CD4-positive, alpha-beta T cell (primary cell): ENCODE measurements around the gene METTL4. TPM values are rescaled to one million over a fixed set of nuclear protein-coding genes. Genes with fewer than 3 reads are reported as not detected.
A peak's percentile ranks its signal among the peaks of the same experiment; 100 is the strongest.

Experiments used
- ATAC-seq: fragments of 200-7000 bp; cut with Tn5 transposase; one replicate; pipeline ENCODE4 v1.10.0; 2022; ENCODE audit warnings: mild to moderate bottlenecking; ENCODE audit not compliant: poor library complexity
- CTCF ChIA-PET: fragments of 350-600 bp; sonication (Branson Sonifier 250); formaldehyde crosslinking; loops from one replicate; lab custom pipeline; 2021; ENCODE audit warnings: antibody characterized with exemption, inconsistent platforms; lab: Charles Lee
- POLR2A ChIA-PET: fragments of 350-600 bp; sonication (Branson Sonifier 250); formaldehyde crosslinking; loops from one replicate; lab custom pipeline; 2021; ENCODE audit warnings: antibody characterized with exemption, inconsistent platforms; lab: Charles Lee
- DNase-seq, 14 experiments: peaks; one replicate each; pipeline ENCODE4 v3.0.0-alpha.2; 2013 to 2020; ENCODE audit warnings: mixed read lengths in 2 of 14
- H3K27ac ChIP-seq, 2 donors: one replicate each; pipeline versions ENCODE4 v1.5.1 to v1.7.0; 2013; ENCODE audit warnings: low read length in 2 of 2, low read depth in 1 of 2, mild to moderate bottlenecking in 1 of 2
- H3K27me3 ChIP-seq, 2 experiments: 1 replicate in 1 of 2; 2 replicates in 1 of 2; pipeline versions ENCODE4 v1.6.1 to v1.7.0; 2013; ENCODE audit warnings: low read length in 2 of 2, control low read depth in 1 of 2, mild to moderate bottlenecking in 1 of 2, moderate library complexity in 1 of 2; ENCODE audit not compliant: insufficient read depth in 2 of 2, control insufficient read depth in 1 of 2
- H3K36me3 ChIP-seq: one replicate; pipeline ENCODE4 v1.6.1; 2013; ENCODE audit warnings: low read length, control low read depth; ENCODE audit not compliant: insufficient read depth
- H3K4me1 ChIP-seq: one replicate; pipeline ENCODE4 v1.6.1; 2013; ENCODE audit warnings: low read length, control low read depth; ENCODE audit not compliant: insufficient read depth
- H3K4me3 ChIP-seq: one replicate; pipeline ENCODE4 v1.5.1; 2013; ENCODE audit warnings: mild to moderate bottlenecking, low read length, moderate library complexity
- H3K9me3 ChIP-seq, 2 experiments: 1 replicate in 1 of 2; 2 replicates in 1 of 2; pipeline versions ENCODE4 v1.6.1 to v1.7.0; 2013; ENCODE audit warnings: low read length in 2 of 2, mild to moderate bottlenecking in 2 of 2, control low read depth in 1 of 2, moderate library complexity in 1 of 2; ENCODE audit not compliant: control insufficient read depth in 1 of 2, insufficient read depth in 1 of 2
- H3K27ac Mint-ChIP-seq: one replicate; pipeline ENCODE4 v1.8.0; 2020; ENCODE audit warnings: mixed read lengths
- H3K27me3 Mint-ChIP-seq: one replicate; pipeline ENCODE4 v1.8.0; 2021; ENCODE audit warnings: mixed read lengths
- H3K36me3 Mint-ChIP-seq: one replicate; pipeline ENCODE4 v1.8.0; 2021; ENCODE audit warnings: low read depth, mixed read lengths
- H3K4me1 Mint-ChIP-seq: one replicate; pipeline ENCODE4 v1.8.0; 2021; ENCODE audit warnings: low read depth, mixed read lengths
- H3K4me3 Mint-ChIP-seq: one replicate; pipeline ENCODE4 v1.8.0; 2020; ENCODE audit warnings: mild to moderate bottlenecking, mixed read lengths
- H3K9me3 Mint-ChIP-seq: one replicate; pipeline ENCODE4 v1.8.0; 2020; ENCODE audit warnings: mixed read lengths
- CTCF ChIP-seq: fragments of 200-600 bp; IDR thresholded peaks from one replicate; pipeline ENCODE4 v1.8.0; 2022; ENCODE audit warnings: antibody characterized with exemption, mild to moderate bottlenecking
- intact Hi-C, 2 experiments: fragments of 100-400 bp; cut with DNase I in 1 of 2; cut with micrococcal nuclease in 1 of 2; formaldehyde crosslinking; loops; one replicate each; pipeline versions ENCODE4 v1.15.1 to v1.9.0; 2023 to 2025; cut with DNase I, micrococcal nuclease
- total RNA-seq, 174 experiments: library from RNA in 2 of 174; stranded (reverse) in 2 of 174; gene quantifications; one replicate each; pipeline ENCODE4 v1.2.3 and lab custom pipeline; 2021 to 2026

The METTL4 gene
- total RNA-seq, 2 experiments from 2014 or later: 6.5 to 10.4 TPM

GRCh38 chr18:2518473-2518872, 52.8 kb downstream of the METTL4 start:
- ATAC-seq (no peak), DNase-seq (no peak)
- Mint-ChIP-seq H3K4me1 (peaks cover 24% of the 10 kb centered on the region), H3K27ac (no peak overlapping the region), H3K4me3 (no peak overlapping the region), H3K36me3 (no peaks in the 10 kb centered on the region), H3K9me3 (peaks cover 2% of the 10 kb centered on the region), H3K27me3 (no peaks in the 10 kb centered on the region)
- peaks cover 10% of the 10 kb centered on the region for H3K4me1 ChIP-seq
- no peaks in the 10 kb centered on the region for H3K36me3 ChIP-seq
- intact Hi-C loops: no loop called here
- no peak overlapping the region for H3K27ac ChIP-seq
- no peaks in the 10 kb centered on the region for H3K9me3 ChIP-seq
- ChIA-PET POLR2A (no interaction called here), CTCF (no interaction called here)
- no peaks in the 10 kb centered on the region for H3K27me3 ChIP-seq
- no peak overlapping the region for H3K4me3 ChIP-seq
- no peak for TF ChIP-seq CTCF

DNA sequence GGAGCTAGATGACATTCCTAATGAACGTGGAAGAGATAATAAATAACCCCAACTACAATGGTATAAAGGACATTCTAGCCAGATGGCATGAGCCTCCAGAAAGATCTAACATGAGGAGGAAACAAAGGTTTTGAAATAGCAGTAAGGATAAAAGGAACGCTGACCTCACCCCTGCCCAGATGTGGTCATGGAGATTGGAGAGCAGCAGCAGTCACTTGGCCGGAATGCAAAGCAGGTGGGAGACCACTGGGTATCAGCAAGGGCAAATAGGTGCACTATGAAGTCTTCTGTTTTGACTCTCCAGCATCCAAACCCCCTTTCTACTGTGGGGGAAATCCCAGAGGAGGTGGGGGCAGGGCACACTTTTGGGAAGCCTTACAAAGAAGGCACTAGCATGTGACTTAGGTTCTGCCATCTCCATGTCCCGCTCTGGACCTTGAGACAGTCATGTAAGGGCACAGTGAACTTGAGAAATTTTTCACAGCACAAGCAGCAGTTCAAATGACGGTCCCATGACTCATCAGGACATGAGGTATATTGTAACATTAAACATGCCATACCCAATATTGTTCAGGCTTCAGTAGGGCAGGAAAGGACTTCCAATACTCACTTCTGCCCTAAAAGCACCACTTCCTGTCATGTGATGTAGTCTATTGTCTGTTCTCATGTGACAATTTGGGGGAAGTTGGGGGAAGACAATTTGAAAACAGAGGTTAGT, 55.2 kb downstream of the METTL4 start:
- no peak for TF ChIP-seq CTCF
- Histone ChIP-seq H3K9me3 (no peaks in the 10 kb centered on the region), H3K4me3 (no peak overlapping the region), H3K27me3 (no peaks in the 10 kb centered on the region), H3K27ac (no peak overlapping the region), H3K36me3 (no peaks in the 10 kb centered on the region), H3K4me1 (peaks cover 10% of the 10 kb centered on the region)
- POLR2A ChIA-PET: no interaction called here
- ATAC-seq (peak; percentile 80), DNase-seq (peak in 4 of 14 experiments; percentile 22 to 52 (median 44))
- Mint-ChIP-seq H3K36me3 (no peaks in the 10 kb centered on the region), H3K9me3 (peaks cover 2% of the 10 kb centered on the region), H3K27me3 (no peaks in the 10 kb centered on the region), H3K4me1 (peaks cover 20% of the 10 kb centered on the region), H3K27ac (peak overlapping the region; percentile 34), H3K4me3 (no peak overlapping the region)
- intact Hi-C loops: no loop called here
- CTCF ChIA-PET: no interaction called here

- Histone ChIP-seq H3K4me1 (peaks cover 10% of the 10 kb centered on the region), H3K36me3 (no peaks in the 10 kb centered on the region), H3K27me3 (no peaks in the 10 kb centered on the region), H3K4me3 (no peak overlapping the region), H3K9me3 (no peaks in the 10 kb centered on the region), H3K27ac (no peak overlapping the region)
- no peak for TF ChIP-seq CTCF
- no peak overlapping the region for H3K4me3 Mint-ChIP-seq
- intact Hi-C loops: no loop called here
- no peaks in the 10 kb centered on the region for H3K27me3 Mint-ChIP-seq
- H3K4me1 Mint-ChIP-seq: peaks cover 20% of the 10 kb centered on the region
- H3K27ac Mint-ChIP-seq: peak overlapping the region; percentile 34
- POLR2A ChIA-PET: no interaction called here
- no peaks in the 10 kb centered on the region for H3K36me3 Mint-ChIP-seq
- H3K9me3 Mint-ChIP-seq: peaks cover 2% of the 10 kb centered on the region
- ATAC-seq (no peak), DNase-seq (peak in 1 of 14 experiments; percentile 0)
- CTCF ChIA-PET: no interaction called here
These were observed 56.0 kb downstream of the METTL4 start for GRCh38 chr18:2515171-2515787.
